ENCODE results near the gene PAFAH1B1. TPM values are rescaled to one million over a fixed set of nuclear protein-coding genes. Genes with fewer than 3 reads are reported as not detected.
"Not testable (repeated sequence)": the region's sequence is repeated elsewhere in the genome, so short reads cannot be mapped to it uniquely, and the experiment has no call there.

PAFAH1B1 gene
- total RNA-seq, 4 donors from 2014 or later, result 99.2 to 106 (median 105) TPM

DNA sequence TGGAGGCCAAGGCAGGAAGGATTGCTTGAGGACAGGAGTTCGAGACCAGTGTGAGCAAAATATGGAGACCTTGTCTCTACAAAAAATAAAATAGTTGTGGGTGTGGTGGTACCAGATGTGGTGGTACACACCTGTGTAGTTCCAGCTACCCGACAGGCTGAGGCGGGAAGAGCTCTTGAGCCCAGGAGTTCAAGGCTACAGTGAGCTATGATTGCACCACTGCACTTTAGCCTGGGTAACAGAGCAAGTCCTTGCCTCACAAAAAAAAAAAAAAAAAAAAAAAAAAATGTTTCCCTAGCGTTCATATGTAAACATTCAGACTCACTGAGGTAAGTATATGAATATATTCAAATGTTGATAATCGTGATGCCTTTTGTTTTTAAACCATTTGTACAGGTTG lies 78.6 kb downstream of the PAFAH1B1 start:
- intact Hi-C loops (cut with DNase I; ENCODE audit: low total_unique reads) (no loop called here), in situ Hi-C loops (cut with MboI; ENCODE audit: low sequenced_read_pairs in 4 of 4) (loop anchor here in 1 of 4 donors (10.0 kb wide), 2 partner anchors 77 to 157 kb away; partner anchors contain the start of genes METTL16 and PAFAH1B1)
- no peak for DNase-seq

DNA sequence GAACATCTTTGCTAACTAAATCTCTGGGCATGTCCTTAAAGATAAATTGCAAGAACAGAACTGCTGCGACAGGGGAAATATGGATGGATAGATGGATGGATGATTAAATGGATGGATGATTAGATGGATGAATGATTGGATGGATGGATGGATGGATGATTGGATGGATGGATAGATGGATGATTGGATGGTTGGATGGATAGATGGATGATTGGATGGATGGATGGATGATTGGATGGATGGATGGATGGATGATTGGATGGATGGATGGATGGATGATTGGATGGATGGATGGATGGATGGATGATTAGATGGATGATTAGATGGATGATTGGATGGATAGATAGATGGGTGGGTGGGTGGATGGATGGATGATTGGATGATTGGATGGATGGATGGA lies 85.8 kb downstream of the PAFAH1B1 start:
- not testable (repeated sequence) for ATAC-seq

More for the DNA sequence above, 78.6 kb downstream of the PAFAH1B1 start:
- Histone ChIP-seq H3K36me3 (peaks cover 9 to 91% of the 10 kb centered on the region in 2 donors), H3K4me1 (no peaks in the 10 kb centered on the region), H3K4me3 (no peak overlapping the region), H3K9me3 (no peaks in the 10 kb centered on the region), H3K27ac (no peak overlapping the region), H3K27me3 (no peaks in the 10 kb centered on the region)
- ATAC-seq, result no peak
- TF ChIP-seq, protein P1, sequence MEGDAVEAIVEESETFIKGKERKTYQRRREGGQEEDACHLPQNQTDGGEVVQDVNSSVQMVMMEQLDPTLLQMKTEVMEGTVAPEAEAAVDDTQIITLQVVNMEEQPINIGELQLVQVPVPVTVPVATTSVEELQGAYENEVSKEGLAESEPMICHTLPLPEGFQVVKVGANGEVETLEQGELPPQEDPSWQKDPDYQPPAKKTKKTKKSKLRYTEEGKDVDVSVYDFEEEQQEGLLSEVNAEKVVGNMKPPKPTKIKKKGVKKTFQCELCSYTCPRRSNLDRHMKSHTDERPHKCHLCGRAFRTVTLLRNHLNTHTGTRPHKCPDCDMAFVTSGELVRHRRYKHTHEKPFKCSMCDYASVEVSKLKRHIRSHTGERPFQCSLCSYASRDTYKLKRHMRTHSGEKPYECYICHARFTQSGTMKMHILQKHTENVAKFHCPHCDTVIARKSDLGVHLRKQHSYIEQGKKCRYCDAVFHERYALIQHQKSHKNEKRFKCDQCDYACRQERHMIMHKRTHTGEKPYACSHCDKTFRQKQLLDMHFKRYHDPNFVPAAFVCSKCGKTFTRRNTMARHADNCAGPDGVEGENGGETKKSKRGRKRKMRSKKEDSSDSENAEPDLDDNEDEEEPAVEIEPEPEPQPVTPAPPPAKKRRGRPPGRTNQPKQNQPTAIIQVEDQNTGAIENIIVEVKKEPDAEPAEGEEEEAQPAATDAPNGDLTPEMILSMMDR (IDR thresholded peaks at IDR 0.05 in 4 of 5, conservative IDR thresholded peaks at IDR 0.05 in 1 of 5), result no peak

DNA sequence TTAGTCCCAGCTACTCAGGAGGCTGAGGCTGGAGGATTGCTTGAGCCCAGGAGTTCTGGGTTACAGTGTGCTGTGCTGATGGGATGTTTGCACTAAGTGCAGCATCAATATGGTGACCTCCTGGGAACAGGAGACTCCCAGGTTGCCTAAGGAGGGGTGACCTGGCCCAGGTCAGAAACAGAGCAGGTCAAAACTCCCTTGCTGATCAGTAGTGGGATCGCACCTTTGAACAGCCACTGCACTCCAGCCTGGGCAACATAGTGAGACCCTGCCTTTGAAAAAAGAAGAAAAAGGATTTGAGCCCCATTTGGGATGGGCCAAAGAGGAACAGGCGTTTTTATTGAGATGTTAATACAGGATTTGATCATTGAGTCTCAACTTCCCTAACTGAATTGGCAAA lies 87.5 kb downstream of the PAFAH1B1 start:
- intact Hi-C loops (cut with DNase I; ENCODE audit: low total_unique reads), result no loop called here
- no peaks in the 10 kb centered on the region for H3K27me3 ChIP-seq
- no peaks in the 10 kb centered on the region for H3K9me3 ChIP-seq
- no peak for TF ChIP-seq POLR2A (IDR thresholded peaks at IDR 0.05)
- TF ChIP-seq, protein P1 (IDR thresholded peaks at IDR 0.05 in 4 of 5, conservative IDR thresholded peaks at IDR 0.05 in 1 of 5), result no peak
- H3K4me1 ChIP-seq, result peaks cover under 1 to 4% of the 10 kb centered on the region in 2 donors
- DNase-seq (no peak), ATAC-seq (no peak)
- in situ Hi-C loops (cut with MboI; ENCODE audit: low sequenced_read_pairs in 4 of 4), result no loop called here
- H3K36me3 ChIP-seq, result peaks cover 5 to 79% of the 10 kb centered on the region in 2 donors
- H3K27ac ChIP-seq, result no peak overlapping the region
- H3K4me3 ChIP-seq, result no peak overlapping the region

More for the DNA sequence above, 85.8 kb downstream of the PAFAH1B1 start:
- H3K27me3 ChIP-seq; H3K27ac ChIP-seq; H3K4me1 ChIP-seq; DNase-seq; H3K9me3 ChIP-seq; intact Hi-C loops (cut with DNase I; ENCODE audit: low total_unique reads); H3K4me3 ChIP-seq: not testable (repeated sequence)
- in situ Hi-C loops (cut with MboI; ENCODE audit: low sequenced_read_pairs in 4 of 4), result loop anchor here in 1 of 4 donors (10.0 kb wide), 2 partner anchors 84 to 164 kb away; partner anchors contain the start of genes METTL16 and PAFAH1B1
- peaks cover 9 to 87% of the 10 kb centered on the region in 2 donors for H3K36me3 ChIP-seq

DNA sequence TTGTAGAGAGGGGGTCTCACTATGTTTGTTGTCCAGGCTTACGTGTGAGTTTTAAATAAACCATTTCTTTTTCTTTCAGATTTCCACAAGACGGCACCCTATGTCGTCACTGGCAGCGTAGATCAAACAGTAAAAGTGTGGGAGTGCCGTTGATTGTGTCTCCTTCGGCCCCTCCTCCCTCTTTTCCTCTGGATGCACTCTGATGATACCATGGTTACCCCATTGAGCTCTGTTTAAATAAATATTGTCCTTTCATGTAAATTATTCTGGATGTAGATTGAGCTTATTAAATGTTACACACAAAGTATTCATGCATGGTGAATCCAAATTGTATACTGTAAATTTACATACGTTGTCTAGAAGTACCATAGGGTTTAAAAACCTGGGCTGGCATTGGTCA lies 88.2 kb downstream of the PAFAH1B1 start:
- no peak for ATAC-seq
- H3K36me3 ChIP-seq, result peaks cover 5 to 72% of the 10 kb centered on the region in 2 donors
- intact Hi-C loops (cut with DNase I; ENCODE audit: low total_unique reads), result no loop called here

DNA sequence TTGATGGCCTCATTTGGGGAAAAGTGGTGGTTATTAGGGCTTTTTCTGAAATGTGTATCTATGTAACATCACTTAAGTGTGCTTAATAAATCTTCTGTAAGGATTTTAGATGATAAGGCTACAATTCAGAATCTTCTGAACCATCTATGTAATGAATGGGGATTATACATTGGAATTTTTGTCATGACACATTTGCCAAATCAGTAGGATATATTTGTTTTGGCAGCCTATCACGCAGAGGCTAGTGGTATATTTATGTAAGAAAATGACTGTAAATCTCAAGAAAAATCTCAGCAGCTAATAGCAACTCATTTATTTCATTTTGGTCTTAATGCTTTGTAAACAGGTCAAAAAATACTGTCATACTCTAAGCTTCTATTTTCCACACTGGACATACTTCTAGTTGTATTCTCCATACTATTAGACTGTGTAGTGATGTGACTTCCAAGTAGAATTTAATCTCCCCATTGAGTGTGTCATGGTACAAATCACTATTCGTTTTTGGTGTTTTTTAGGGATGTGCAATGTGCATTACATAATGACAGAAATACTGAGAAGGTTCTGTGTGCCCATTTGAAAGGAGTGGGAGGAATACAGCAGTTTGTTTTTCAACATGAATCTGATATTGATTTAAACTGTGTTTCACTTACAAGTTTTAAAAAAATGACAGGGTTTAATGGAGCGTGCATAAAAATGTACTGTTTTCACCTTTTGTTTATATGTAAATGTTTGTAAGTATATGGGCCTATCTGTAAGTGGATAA lies 88.9 kb downstream of the PAFAH1B1 start:
- DNase-seq (no peak), ATAC-seq (no peak)
- in situ Hi-C loops (cut with MboI; ENCODE audit: low sequenced_read_pairs in 4 of 4) (no loop called here), intact Hi-C loops (cut with DNase I; ENCODE audit: low total_unique reads) (no loop called here)
- Histone ChIP-seq H3K4me3 (no peak overlapping the region), H3K36me3 (peaks cover 5 to 66% of the 10 kb centered on the region in 2 donors), H3K9me3 (no peaks in the 10 kb centered on the region), H3K27ac (no peak overlapping the region), H3K27me3 (no peaks in the 10 kb centered on the region), H3K4me1 (peaks cover 15 to 18% of the 10 kb centered on the region in 2 donors)
- TF ChIP-seq, protein P1 (IDR thresholded peaks at IDR 0.05 in 4 of 5, conservative IDR thresholded peaks at IDR 0.05 in 1 of 5), result no peak
- no peak for TF ChIP-seq POLR2A (IDR thresholded peaks at IDR 0.05)

More for the DNA sequence above, 88.2 kb downstream of the PAFAH1B1 start:
- in situ Hi-C loops (cut with MboI; ENCODE audit: low sequenced_read_pairs in 4 of 4), result no loop called here
- H3K4me1 ChIP-seq, result peaks cover 8 to 10% of the 10 kb centered on the region in 2 donors
- no peaks in the 10 kb centered on the region for H3K9me3 ChIP-seq
- no peak overlapping the region for H3K27ac ChIP-seq
- DNase-seq, result no peak
- no peak for TF ChIP-seq POLR2A (IDR thresholded peaks at IDR 0.05)
- TF ChIP-seq, protein P1 (IDR thresholded peaks at IDR 0.05 in 4 of 5, conservative IDR thresholded peaks at IDR 0.05 in 1 of 5), result no peak
- H3K4me3 ChIP-seq, result no peak overlapping the region
- H3K27me3 ChIP-seq, result no peaks in the 10 kb centered on the region
